Measurements from ENCODE around the gene MYO1E. TPM values are rescaled to one million over a fixed set of nuclear protein-coding genes. Genes with fewer than 3 reads are reported as not detected.

Gene MYO1E
- total and polyA plus RNA-seq, 2 of the 8 experiments (the other 6 are each of a cell fraction or from before 2014, with no cell fraction given): 19.6 to 142 TPM

- 77% methylated on average over 6 of the region's 6 CpGs; no CpG with 5 or more reads in 1 of the 2 experiments for WGBS, 2 experiments (ENCODE audit: extremely low coverage in 1 of 2, insufficient coverage in 1 of 2, insufficient read length in 1 of 2, insufficient replicate concordance in 2 of 2, low coverage in 1 of 2, low lambda C conversion rate in 2 of 2, missing lambda C conversion rate in 1 of 2)
- H3K79me2 ChIP-seq (ENCODE audit: control insufficient read depth in 1 of 2, insufficient read depth in 2 of 2, low read length in 2 of 2): peaks cover 0 to 56% of the 10 kb centered on the region in 2 experiments; a peak in 2 of 4 replicates
- H3K23ac ChIP-seq (ENCODE audit: insufficient read length): no peak overlapping the region
- H3K36me3 ChIP-seq (ENCODE audit: control insufficient read depth in 2 of 4, insufficient read depth in 4 of 4, low read length in 3 of 4): no peaks in the 10 kb centered on the region
- H3K27ac ChIP-seq (ENCODE audit: low read depth, low read length): no peak overlapping the region
- no peak overlapping the region for H3K4me2 ChIP-seq (ENCODE audit: insufficient read depth in 1 of 2, low read depth in 2 of 2, low read length in 2 of 2)
- H3K18ac ChIP-seq (ENCODE audit: extremely low read depth, low read length): no peak overlapping the region
- H3K9me3 ChIP-seq (ENCODE audit: insufficient read depth in 2 of 2, low read depth in 1 of 2, low read length in 1 of 2): no peaks in the 10 kb centered on the region
- H2AK5ac ChIP-seq (ENCODE audit: low read depth, low read length): no peak overlapping the region
- H2BK120ac ChIP-seq (replicated peaks; ENCODE audit: low read depth, low read length): no peak overlapping the region
- CTCF ChIA-PET (ENCODE audit: partially characterized antibody): no interaction called here
- no peak overlapping the region for H4K5ac ChIP-seq (ENCODE audit: insufficient read length, low read depth, low read length)
- no peak overlapping the region for H2BK5ac ChIP-seq (ENCODE audit: low read depth, low read length)
- H3K79me1 ChIP-seq (ENCODE audit: low read depth, low read length): peaks cover 10% of the 10 kb centered on the region; the same call in 1 of the 2 replicates
- H4K20me1 ChIP-seq (replicated peaks in 1 of 2; ENCODE audit: control insufficient read depth in 1 of 2, insufficient read depth in 2 of 2, low read length in 2 of 2): peaks cover 4 to 7% of the 10 kb centered on the region in 2 experiments
- no peak overlapping the region for H2BK20ac ChIP-seq (ENCODE audit: low read length)
- POLR2A ChIA-PET (ENCODE audit: partially characterized antibody): no interaction called here
- H3K4ac ChIP-seq (replicated peaks; ENCODE audit: insufficient read length, low read depth, low read length): no peak overlapping the region
- no peak overlapping the region for H3K56ac ChIP-seq (replicated peaks; ENCODE audit: insufficient read length, low read depth, low read length)
- no peak overlapping the region for H4K91ac ChIP-seq (replicated peaks; ENCODE audit: insufficient read length, low read length)
- no peaks in the 10 kb centered on the region for H3K27me3 ChIP-seq (replicated peaks in 1 of 4; ENCODE audit: control insufficient read depth in 3 of 4, extremely low read depth in 1 of 4, insufficient read depth in 3 of 4, low read length in 3 of 4)
- H3K14ac ChIP-seq (ENCODE audit: insufficient read length): no peak overlapping the region
- no peaks in the 10 kb centered on the region for H3K23me2 ChIP-seq (ENCODE audit: low read depth, low read length)
- DNase-seq (ENCODE audit: low read depth in 1 of 2, low spot score in 2 of 2): no peak
- no peak overlapping the region for H2BK15ac ChIP-seq (ENCODE audit: low read length)
- no peak overlapping the region for H3K4me3 ChIP-seq (ENCODE audit: extremely low read depth in 1 of 4, insufficient read depth in 2 of 4, low read depth in 3 of 4, low read length in 4 of 4)
- no peak for FAIRE-seq
- no peak overlapping the region; a peak in 1 of 7 replicates for H3K9ac ChIP-seq (replicated peaks in 1 of 4; ENCODE audit: extremely low read depth in 1 of 4, low read depth in 3 of 4, low read length in 3 of 4)
- H2AFZ ChIP-seq (ENCODE audit: low read length): no peak overlapping the region
- H3K4me1 ChIP-seq (replicated peaks in 1 of 4; ENCODE audit: control insufficient read depth in 3 of 4, insufficient read depth in 4 of 4, low read length in 3 of 4): peaks cover 0 to 7% (median under 1%) of the 10 kb centered on the region in 4 experiments; a peak in 3 of 7 replicates
- H2BK12ac ChIP-seq (ENCODE audit: low read depth, low read length): no peak overlapping the region
- no peak overlapping the region for H4K8ac ChIP-seq (ENCODE audit: extremely low read depth, insufficient read depth, low read length)
- TF ChIP-seq YY1 (IDR thresholded peaks at IDR 0.05; ENCODE audit: low read depth, low read length) (no peak), POLR2AphosphoS5 (IDR thresholded peaks at IDR 0.05; ENCODE audit: low read depth, low read length) (no peak), BRCA1 (IDR thresholded peaks at IDR 0.05; ENCODE audit: low read depth, low read length) (no peak), E2F6 (IDR thresholded peaks at IDR 0.05) (no peak), EZH2 (IDR thresholded peaks at IDR 0.05; ENCODE audit: low read depth, low read length, severe bottlenecking) (no peak), SRF (IDR thresholded peaks at IDR 0.05; ENCODE audit: low read depth, low read length) (no peak), EP300 (IDR thresholded peaks at IDR 0.05; ENCODE audit: borderline replicate concordance in 1 of 2, low read depth in 2 of 2, low read length in 2 of 2) (no peak), ASH2L (IDR thresholded peaks at IDR 0.05; ENCODE audit: low read length) (no peak), MAFK (IDR thresholded peaks at IDR 0.05; ENCODE audit: low read depth, low read length) (no peak), SP1 (IDR thresholded peaks at IDR 0.05; ENCODE audit: low read depth, low read length) (no peak), CHD1 (IDR thresholded peaks at IDR 0.05; ENCODE audit: low read depth, low read length) (no peak), EGR1 (IDR thresholded peaks at IDR 0.05; ENCODE audit: borderline replicate concordance, low read depth, low read length) (no peak), KDM4A (IDR thresholded peaks at IDR 0.05; ENCODE audit: low read depth, low read length, severe bottlenecking) (no peak), SIX5 (IDR thresholded peaks at IDR 0.05; ENCODE audit: low read depth, low read length) (no peak)
These were observed 71.1 kb downstream of the MYO1E start for GRCh38 chr15:59301527-59301926.
